GM12892 (cell line): Measurements from ENCODE around the gene TCOF1.

Experiments used
- POLR2A ChIP-seq: IDR thresholded peaks from 2 replicates; pipeline ENCODE4 v1.6.1; 2011; ENCODE audit warnings: low read depth, low read length, control low read depth
- POLR2AphosphoS5 ChIP-seq: IDR thresholded peaks from 2 replicates; pipeline ENCODE4 v1.6.1; 2011; ENCODE audit warnings: low read depth, low read length, control low read depth
- TAF1 ChIP-seq: IDR thresholded peaks from 2 replicates; pipeline ENCODE4 v1.6.1; 2011; ENCODE audit warnings: low read depth, mild to moderate bottlenecking, control low read depth, low read length, borderline replicate concordance

GRCh38 chr5:150438873-150439546 lies 81.5 kb downstream of the TCOF1 start:
- TF ChIP-seq TAF1 (no peak), POLR2A (no peak), POLR2AphosphoS5 (no peak)
